Mesenchymal stem cell (in vitro differentiated cells and primary cell): ENCODE measurements around the gene SCARF2.

ENCODE experiments used
- DNase-seq: peaks from one replicate; pipeline ENCODE4 v3.0.0-alpha.2; 2013
- H2AFZ ChIP-seq: one replicate; pipeline ENCODE4 v1.6.1; 2013; ENCODE audit warnings: low read depth, mild to moderate bottlenecking, control low read depth, inconsistent platforms, low read length, moderate library complexity
- H2AK5ac ChIP-seq: 2 replicates; pipeline ENCODE4 v1.6.1; 2013; ENCODE audit warnings: low read length, moderate library complexity, mild to moderate bottlenecking, inconsistent platforms; ENCODE audit not compliant: severe bottlenecking
- H2BK120ac ChIP-seq: one replicate; pipeline ENCODE4 v1.6.1; 2013; ENCODE audit warnings: low read depth, mild to moderate bottlenecking, inconsistent platforms, low read length, moderate library complexity
- H2BK12ac ChIP-seq, 2 experiments: one replicate each; pipeline ENCODE4 v1.6.1; 2013; ENCODE audit warnings: inconsistent platforms in 2 of 2, low read length in 2 of 2, mild to moderate bottlenecking in 2 of 2, moderate library complexity in 2 of 2, control low read depth in 1 of 2
- H2BK15ac ChIP-seq: one replicate; pipeline ENCODE4 v1.6.1; 2013; ENCODE audit warnings: mild to moderate bottlenecking, low read depth, inconsistent platforms; ENCODE audit not compliant: poor library complexity, severe bottlenecking
- H2BK5ac ChIP-seq: 2 replicates; pipeline ENCODE4 v1.6.1; 2013; ENCODE audit warnings: low read depth, mild to moderate bottlenecking, low read length, control low read depth, inconsistent platforms; ENCODE audit not compliant: poor library complexity, severe bottlenecking
- H3K14ac ChIP-seq, 2 experiments: one replicate each; pipeline ENCODE4 v1.6.1; 2013; ENCODE audit warnings: inconsistent platforms in 2 of 2, low read length in 2 of 2, control low read depth in 1 of 2, mild to moderate bottlenecking in 1 of 2, moderate library complexity in 1 of 2
- H3K18ac ChIP-seq, 2 experiments: one replicate each; pipeline ENCODE4 v1.6.1; 2013; ENCODE audit warnings: inconsistent platforms in 2 of 2, low read length in 2 of 2, control low read depth in 1 of 2, low read depth in 1 of 2, mild to moderate bottlenecking in 1 of 2
- H3K23ac ChIP-seq, 2 experiments: one replicate each; pipeline ENCODE4 v1.6.1; 2013; ENCODE audit warnings: inconsistent platforms in 2 of 2, low read length in 2 of 2, mild to moderate bottlenecking in 2 of 2, moderate library complexity in 2 of 2, control low read depth in 1 of 2
- H3K27ac ChIP-seq: 2 replicates; pipeline ENCODE4 v1.5.1; 2013; ENCODE audit warnings: mild to moderate bottlenecking, moderate library complexity, low read length, control low read depth, inconsistent platforms; ENCODE audit not compliant: poor library complexity, severe bottlenecking
- H3K27me3 ChIP-seq, 2 experiments: 2 replicates each; pipeline versions ENCODE4 v1.6.1 to v1.7.0; 2013; ENCODE audit warnings: low read length in 2 of 2, mild to moderate bottlenecking in 2 of 2, moderate library complexity in 2 of 2, control low read depth in 1 of 2, inconsistent platforms in 1 of 2; ENCODE audit not compliant: control insufficient read depth in 1 of 2, insufficient read depth in 1 of 2
- H3K36me3 ChIP-seq, 2 experiments: 2 replicates each; pipeline versions ENCODE4 v1.6.1 to v1.7.0; 2013; ENCODE audit warnings: low read length in 2 of 2, control low read depth in 1 of 2, inconsistent platforms in 1 of 2, low read depth in 1 of 2, mild to moderate bottlenecking in 1 of 2; ENCODE audit not compliant: insufficient read depth in 2 of 2, control insufficient read depth in 1 of 2
- H3K4ac ChIP-seq, 2 experiments: one replicate each; pipeline ENCODE4 v1.6.1; 2013; ENCODE audit warnings: inconsistent platforms in 2 of 2, low read length in 2 of 2, mild to moderate bottlenecking in 2 of 2, moderate library complexity in 2 of 2, control low read depth in 1 of 2, low read depth in 1 of 2
- H3K4me1 ChIP-seq: 2 replicates; pipeline ENCODE4 v1.6.1; 2013; ENCODE audit warnings: low read depth, low read length, control low read depth; ENCODE audit not compliant: control insufficient read depth, insufficient read depth
- H3K4me2 ChIP-seq: 2 replicates; pipeline ENCODE4 v1.6.1; 2013; ENCODE audit warnings: low read length, mild to moderate bottlenecking, inconsistent platforms; ENCODE audit not compliant: poor library complexity, severe bottlenecking
- H3K4me3 ChIP-seq, 2 experiments: 2 replicates each; pipeline versions ENCODE4 v1.5.1 to v1.7.0; 2013; ENCODE audit warnings: low read length in 2 of 2, mild to moderate bottlenecking in 2 of 2, control low read depth in 1 of 2, low read depth in 1 of 2; ENCODE audit not compliant: insufficient read depth in 1 of 2
- H3K79me1 ChIP-seq: replicated peaks from 2 replicates; pipeline ENCODE4 v1.6.1; 2013; ENCODE audit warnings: mild to moderate bottlenecking, control low read depth, low read length, inconsistent platforms; ENCODE audit not compliant: poor library complexity, severe bottlenecking
- H3K9ac ChIP-seq: 2 replicates; pipeline ENCODE4 v1.7.0; 2013; ENCODE audit warnings: mild to moderate bottlenecking, low read length, moderate library complexity
- H3K9me3 ChIP-seq: 2 replicates; pipeline ENCODE4 v1.7.0; 2013; ENCODE audit warnings: mild to moderate bottlenecking, low read length; ENCODE audit not compliant: control insufficient read depth
- H4K8ac ChIP-seq: one replicate; pipeline ENCODE4 v1.6.1; 2013; ENCODE audit warnings: inconsistent platforms, mild to moderate bottlenecking, low read length, moderate library complexity
- H4K91ac ChIP-seq: one replicate; pipeline ENCODE4 v1.6.1; 2013; ENCODE audit warnings: mild to moderate bottlenecking, low read length, inconsistent platforms
- WGBS: methylation state at CpG from one replicate; pipeline ENCODE4 v1.1.7; 2013; ENCODE audit warnings: mixed read lengths; 5-methylcytosine and 5-hydroxymethylcytosine counted together

SCARF2 gene

GRCh38 chr22:20469110-20469868 is 31.7 kb upstream of the SCARF2 start:
- H4K8ac ChIP-seq, result no peak overlapping the region
- no peak overlapping the region for H3K9ac ChIP-seq
- H3K79me1 ChIP-seq, result peaks cover 1% of the 10 kb centered on the region
- no peak overlapping the region for H2BK15ac ChIP-seq
- H2AK5ac ChIP-seq, result no peak overlapping the region
- no peak overlapping the region for H3K14ac ChIP-seq
- no peak overlapping the region for H2BK120ac ChIP-seq
- H3K9me3 ChIP-seq, result no peaks in the 10 kb centered on the region
- H2AFZ ChIP-seq, result no peak overlapping the region
- no peak overlapping the region for H4K91ac ChIP-seq
- H3K36me3 ChIP-seq, result peaks cover 34 to 56% of the 10 kb centered on the region in 2 experiments
- no peak overlapping the region for H3K4ac ChIP-seq
- H3K23ac ChIP-seq, result no peak overlapping the region
- no peaks in the 10 kb centered on the region for H3K27me3 ChIP-seq
- H2BK12ac ChIP-seq, result no peak overlapping the region
- no peaks in the 10 kb centered on the region for H3K4me1 ChIP-seq
- H2BK5ac ChIP-seq, result no peak overlapping the region
- H3K27ac ChIP-seq, result no peak overlapping the region
- H3K4me2 ChIP-seq, result no peak overlapping the region
- WGBS, result 95% methylated on average over 6 of the region's 6 CpGs
- no peak for DNase-seq
- no peak overlapping the region for H3K4me3 ChIP-seq
- no peak overlapping the region for H3K18ac ChIP-seq

- H2BK15ac ChIP-seq, result no peak overlapping the region
Observed at GRCh38 chr22:20466659-20467379, 29.2 kb upstream of the SCARF2 start.

GRCh38 chr22:20465759-20466077 is 28.1 kb upstream of the SCARF2 start:
- Histone ChIP-seq H3K27ac (no peak overlapping the region), H3K4ac (no peak overlapping the region), H3K9me3 (no peaks in the 10 kb centered on the region), H3K4me3 (no peak overlapping the region), H3K27me3 (no peaks in the 10 kb centered on the region), H2BK120ac (no peak overlapping the region), H4K8ac (no peak overlapping the region), H3K4me1 (no peaks in the 10 kb centered on the region), H3K4me2 (no peak overlapping the region), H3K18ac (no peak overlapping the region), H3K36me3 (peaks cover 31 to 66% of the 10 kb centered on the region in 2 experiments), H3K14ac (no peak overlapping the region), H2AK5ac (no peak overlapping the region), H3K79me1 (no peaks in the 10 kb centered on the region), H3K9ac (no peak overlapping the region), H2BK5ac (no peak overlapping the region), H2AFZ (no peak overlapping the region), H2BK15ac (no peak overlapping the region), H4K91ac (no peak overlapping the region), H2BK12ac (no peak overlapping the region), H3K23ac (no peak overlapping the region)
- WGBS, result 75% methylated on average over 4 of the region's 5 CpGs
- DNase-seq, result no peak

More at GRCh38 chr22:20466659-20467379, 29.2 kb upstream of the SCARF2 start:
- no peak overlapping the region for H3K4ac ChIP-seq
- no peak overlapping the region for H2BK12ac ChIP-seq
- no peaks in the 10 kb centered on the region for H3K9me3 ChIP-seq
- peaks cover 40 to 74% of the 10 kb centered on the region in 2 experiments for H3K36me3 ChIP-seq
- no peak overlapping the region for H2AFZ ChIP-seq
- no peak overlapping the region for H3K27ac ChIP-seq
- no peak overlapping the region for H4K91ac ChIP-seq
- no peak overlapping the region for H3K4me3 ChIP-seq
- H3K18ac ChIP-seq, result no peak overlapping the region
- DNase-seq, result no peak
- H3K9ac ChIP-seq, result no peak overlapping the region
- H2BK120ac ChIP-seq, result no peak overlapping the region
- H2AK5ac ChIP-seq, result no peak overlapping the region
- H2BK5ac ChIP-seq, result no peak overlapping the region
- no peak overlapping the region for H3K4me2 ChIP-seq
- H3K14ac ChIP-seq, result no peak overlapping the region
- no peaks in the 10 kb centered on the region for H3K27me3 ChIP-seq
- H3K4me1 ChIP-seq, result no peaks in the 10 kb centered on the region
- H3K79me1 ChIP-seq, result peaks cover 1% of the 10 kb centered on the region
- 70% methylated on average over 3 of the region's 3 CpGs for WGBS
- no peak overlapping the region for H3K23ac ChIP-seq
- no peak overlapping the region for H4K8ac ChIP-seq

- H4K8ac ChIP-seq, result no peak overlapping the region
- H3K36me3 ChIP-seq, result peaks cover 27 to 62% of the 10 kb centered on the region in 2 experiments
- H2AK5ac ChIP-seq, result no peak overlapping the region
- no peak overlapping the region for H2BK15ac ChIP-seq
- DNase-seq, result no peak
- H3K4me2 ChIP-seq, result no peak overlapping the region
- H4K91ac ChIP-seq, result no peak overlapping the region
- no peak overlapping the region for H2BK12ac ChIP-seq
- no peak overlapping the region for H3K4ac ChIP-seq
- 95% methylated on average over 32 of the region's 32 CpGs for WGBS
- H3K14ac ChIP-seq, result no peak overlapping the region
- H3K27me3 ChIP-seq, result no peaks in the 10 kb centered on the region
- H3K23ac ChIP-seq, result no peak overlapping the region
- no peaks in the 10 kb centered on the region for H3K79me1 ChIP-seq
- H2BK5ac ChIP-seq, result no peak overlapping the region
- no peak overlapping the region for H2BK120ac ChIP-seq
- H3K9me3 ChIP-seq, result no peaks in the 10 kb centered on the region
- H3K27ac ChIP-seq, result no peak overlapping the region
- no peak overlapping the region for H2AFZ ChIP-seq
- H3K9ac ChIP-seq, result no peak overlapping the region
- H3K4me3 ChIP-seq, result no peak overlapping the region
- H3K4me1 ChIP-seq, result no peaks in the 10 kb centered on the region
- H3K18ac ChIP-seq, result no peak overlapping the region
Observed at GRCh38 chr22:20464912-20465758, 27.5 kb upstream of the SCARF2 start.
